ENCODE data around the gene INPP5E. TPM values are rescaled to one million over a fixed set of nuclear protein-coding genes. Genes with fewer than 3 reads are reported as not detected.

INPP5E gene, protein sequence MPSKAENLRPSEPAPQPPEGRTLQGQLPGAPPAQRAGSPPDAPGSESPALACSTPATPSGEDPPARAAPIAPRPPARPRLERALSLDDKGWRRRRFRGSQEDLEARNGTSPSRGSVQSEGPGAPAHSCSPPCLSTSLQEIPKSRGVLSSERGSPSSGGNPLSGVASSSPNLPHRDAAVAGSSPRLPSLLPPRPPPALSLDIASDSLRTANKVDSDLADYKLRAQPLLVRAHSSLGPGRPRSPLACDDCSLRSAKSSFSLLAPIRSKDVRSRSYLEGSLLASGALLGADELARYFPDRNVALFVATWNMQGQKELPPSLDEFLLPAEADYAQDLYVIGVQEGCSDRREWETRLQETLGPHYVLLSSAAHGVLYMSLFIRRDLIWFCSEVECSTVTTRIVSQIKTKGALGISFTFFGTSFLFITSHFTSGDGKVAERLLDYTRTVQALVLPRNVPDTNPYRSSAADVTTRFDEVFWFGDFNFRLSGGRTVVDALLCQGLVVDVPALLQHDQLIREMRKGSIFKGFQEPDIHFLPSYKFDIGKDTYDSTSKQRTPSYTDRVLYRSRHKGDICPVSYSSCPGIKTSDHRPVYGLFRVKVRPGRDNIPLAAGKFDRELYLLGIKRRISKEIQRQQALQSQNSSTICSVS
- total RNA-seq, result 5.2 and 5.3 TPM in 2 replicates

DNA sequence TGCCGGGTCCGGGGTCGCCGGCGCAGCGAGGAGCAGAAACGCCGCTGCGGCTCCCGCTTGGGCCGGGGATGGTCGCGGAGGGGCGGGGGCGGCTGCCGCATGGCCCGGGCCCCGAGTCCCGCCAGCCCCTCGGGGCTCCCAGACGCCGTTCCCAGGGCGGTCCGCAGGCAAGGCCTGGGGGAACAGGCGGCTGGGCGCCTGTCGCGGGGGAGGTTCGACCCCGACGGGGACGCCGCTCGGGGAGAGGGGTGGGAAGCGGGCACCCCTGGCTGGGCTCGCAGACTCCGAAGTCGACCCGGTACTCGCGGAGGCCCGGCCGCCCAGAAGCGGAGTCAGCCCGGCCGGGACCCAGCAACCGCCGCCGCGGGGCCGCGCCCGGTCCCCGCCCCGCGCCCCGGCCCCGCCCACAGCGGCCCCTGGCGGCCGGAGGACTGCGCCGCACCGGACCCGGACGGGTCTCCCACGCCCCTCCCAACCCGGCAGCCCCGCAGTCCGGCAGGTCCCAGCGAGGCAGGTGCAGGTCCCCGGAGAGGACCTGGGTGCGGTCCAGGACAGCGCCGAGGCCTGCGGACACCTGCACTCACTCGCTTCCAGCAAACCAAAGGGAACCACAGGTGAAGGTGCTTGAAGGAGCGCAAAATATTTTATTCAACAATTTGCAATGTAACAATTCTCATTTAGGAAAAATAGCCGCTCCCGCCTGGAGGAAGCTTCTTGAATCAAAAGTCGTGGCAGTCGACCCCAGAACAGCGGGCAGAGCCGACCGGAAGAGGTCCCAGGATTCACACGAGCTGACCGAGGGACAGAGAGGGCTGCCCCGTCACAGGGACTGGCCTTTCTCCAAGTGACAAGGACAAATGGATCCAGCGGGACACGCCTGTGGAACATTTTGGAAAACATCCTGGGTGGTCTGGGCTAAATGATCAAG, at the start of gene INPP5E:
Gene INPP5E, minus strand, starts transcription at position 365 of the 928 bp plus-strand sequence. CDS start 426 bp downstream, outside the sequence.

GRCh38 chr9:136482793-136483588, 43.3 kb upstream of the INPP5E start, which contains the start of gene SEC16A:
Gene SEC16A (minus strand): TSS chr9:136483040. CDS start chr9:136477615, 5,425 bp downstream.

DNA sequence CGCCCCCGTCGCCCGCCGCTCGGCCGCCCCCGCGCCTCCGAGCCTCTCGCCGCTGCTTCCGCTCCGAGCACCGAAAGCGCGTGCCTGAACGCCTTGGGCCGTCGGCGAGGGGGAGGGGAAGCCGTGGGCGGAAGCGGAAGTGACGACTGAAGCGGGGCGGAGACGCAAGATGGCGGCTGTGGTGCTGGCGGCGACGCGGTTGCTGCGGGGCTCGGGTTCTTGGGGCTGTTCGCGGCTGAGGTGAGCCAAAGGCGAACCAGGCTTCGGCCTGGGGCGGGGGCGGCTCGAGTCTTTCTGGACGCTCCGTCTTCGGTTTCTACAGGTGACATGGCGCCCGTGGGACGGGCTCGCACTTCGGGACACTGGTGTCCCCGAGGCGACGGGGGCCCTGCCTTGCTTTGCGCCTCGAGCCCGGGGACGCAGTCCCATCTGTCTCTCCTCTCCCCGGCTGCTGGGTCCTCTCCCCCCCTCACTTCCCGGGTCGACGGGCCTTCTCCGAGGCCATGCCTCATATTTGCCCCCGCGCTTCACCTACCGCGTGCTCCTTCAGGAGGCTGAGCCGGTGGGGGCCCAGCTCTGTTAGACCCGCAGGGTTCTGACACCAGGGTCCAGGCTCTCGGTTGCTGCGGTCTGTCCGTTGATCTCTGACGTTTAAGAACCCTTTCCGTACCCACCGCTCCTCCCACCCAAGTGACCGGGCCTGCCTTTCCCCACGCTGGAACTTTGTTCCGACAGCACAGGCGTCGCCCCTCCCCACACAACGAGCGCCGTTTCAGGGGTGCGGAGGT, 29.0 kb downstream of the INPP5E start, which contains the start of the genes ENTR1 and PMPCA:
Gene ENTR1, minus strand, starts transcription at position 115 of the 788 bp plus-strand sequence. CDS start 217 bp downstream, outside the sequence.
Gene PMPCA, plus strand, starts transcription at position 159 of the 788 bp plus-strand sequence. Its CDS starts 11 bp downstream, at position 170.

DNA sequence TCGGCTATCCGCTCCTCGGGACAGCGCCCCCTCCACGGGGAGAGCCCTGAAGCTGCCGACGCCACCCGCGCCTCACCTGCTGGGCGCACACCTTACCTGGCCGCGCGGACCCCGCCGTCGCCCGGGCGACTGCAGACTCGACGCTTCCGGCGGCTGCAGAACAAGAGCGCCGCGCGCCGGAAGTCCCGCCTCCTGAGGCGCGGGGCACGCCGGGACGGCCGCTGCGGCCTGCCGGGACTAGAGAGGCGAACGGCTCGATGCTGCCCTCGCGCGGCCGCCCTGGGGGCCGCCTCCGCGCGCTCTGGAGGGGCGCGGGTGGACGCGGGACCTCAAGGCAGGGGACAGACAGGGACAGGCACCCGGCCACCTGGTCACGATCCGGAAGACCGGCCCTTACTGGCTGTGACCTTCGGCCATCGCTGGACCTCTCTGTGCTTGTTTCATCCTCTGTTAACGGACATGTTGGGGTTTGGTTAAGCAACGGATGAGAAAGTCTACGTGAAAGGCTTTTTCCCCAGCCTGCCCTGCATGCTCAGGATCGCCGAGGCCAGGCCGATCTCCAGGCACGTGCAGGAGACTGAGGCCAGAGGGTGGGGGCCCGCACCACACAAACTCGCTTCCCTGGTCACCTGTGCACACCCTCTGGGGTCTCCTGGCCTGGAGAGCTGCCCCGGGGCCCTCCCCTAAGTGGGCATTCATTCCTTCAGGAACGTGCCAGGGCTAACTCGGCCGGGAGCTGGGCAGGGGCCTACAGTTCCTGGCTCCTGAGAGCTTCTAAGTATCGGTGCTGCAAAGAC, 39.4 kb downstream of the INPP5E start, which contains the start of gene SNAPC4:
Gene SNAPC4, minus strand, starts transcription at position 133 of the 797 bp plus-strand sequence. CDS start 1,742 bp downstream, outside the sequence.

Other genes with a start within 250 kb of the INPP5E start
- gene LHX3, start 234.7 kb downstream of the INPP5E start, total RNA-seq, result not detected in 2 replicates
- gene QSOX2, start 194.0 kb downstream of the INPP5E start, total RNA-seq, result 8.6 and 9.9 TPM in 2 replicates
- under 0.01 TPM in 2 replicates for gene CCDC187, start 135.8 kb downstream of the INPP5E start, total RNA-seq
- gene GPSM1, start 112.3 kb downstream of the INPP5E start, total RNA-seq, result 41.7 and 50.7 TPM in 2 replicates
- 9.9 and 16.5 TPM in 2 replicates for gene DNLZ, start 76.1 kb downstream of the INPP5E start, total RNA-seq
- gene CARD9, start 66.2 kb downstream of the INPP5E start, total RNA-seq, result 2.6 and 4.1 TPM in 2 replicates
- 4.9 and 6.5 TPM in 2 replicates for gene SNAPC4, start 39.7 kb downstream of the INPP5E start, total RNA-seq
- gene ENTR1, start 29.2 kb downstream of the INPP5E start, total RNA-seq, result 22.9 and 24.6 TPM in 2 replicates
- gene PMPCA, start 29.2 kb downstream of the INPP5E start, total RNA-seq, result 31.4 and 37.7 TPM in 2 replicates
- gene SEC16A, start 43.2 kb upstream of the INPP5E start, total RNA-seq, result 18.2 and 24.9 TPM in 2 replicates
- gene NOTCH1, start 106.2 kb upstream of the INPP5E start, total RNA-seq, result 23.5 and 39.6 TPM in 2 replicates
- gene EGFL7, start 223.1 kb upstream of the INPP5E start, total RNA-seq, result 15.5 and 15.7 TPM in 2 replicates
- gene AGPAT2, start 247.6 kb upstream of the INPP5E start, total RNA-seq, result 27.5 and 37.8 TPM in 2 replicates

Data from aortic smooth muscle cell (primary cell).